A204.1 (cell line): Measurements from ENCODE around the gene STRBP.
"Not testable (repeated sequence)": the region's sequence is repeated elsewhere in the genome, so short reads cannot be mapped to it uniquely, and the experiment has no call there.

Experiments
- FAIRE-seq: peaks from 2 replicates; lab custom pipeline; 2012; peaks lifted over from hg19 to GRCh38; lab: Jason Lieb, UNC

STRBP gene

GRCh38 chr9:123191260-123191659 lies 77.1 kb downstream of the STRBP start:
- no peak for FAIRE-seq

- FAIRE-seq: no peak
These were observed 81.3 kb downstream of the STRBP start for GRCh38 chr9:123187131-123187530.

GRCh38 chr9:123186029-123186428 lies 82.4 kb downstream of the STRBP start:
- not testable (repeated sequence) for FAIRE-seq

- FAIRE-seq: no peak
These were observed 91.4 kb downstream of the STRBP start for GRCh38 chr9:123176949-123177348.

GRCh38 chr9:123175854-123176629 lies 92.3 kb downstream of the STRBP start:
- no peak for FAIRE-seq

GRCh38 chr9:123174887-123175518 lies 93.4 kb downstream of the STRBP start:
- FAIRE-seq: no peak

- FAIRE-seq: no peak
These were observed 94.3 kb downstream of the STRBP start for GRCh38 chr9:123174079-123174478.

GRCh38 chr9:123169926-123170325 lies 98.5 kb downstream of the STRBP start:
- no peak for FAIRE-seq

- no peak for FAIRE-seq
These were observed 99.8 kb downstream of the STRBP start for GRCh38 chr9:123168586-123168985.

- no peak for FAIRE-seq
These were observed 100.9 kb downstream of the STRBP start for GRCh38 chr9:123167474-123167873.

- FAIRE-seq: no peak
These were observed 102.6 kb downstream of the STRBP start for GRCh38 chr9:123165813-123166212.

- no peak for FAIRE-seq
These were observed 104.1 kb downstream of the STRBP start for GRCh38 chr9:123164285-123164684.

GRCh38 chr9:123162791-123163345 lies 105.5 kb downstream of the STRBP start:
- no peak for FAIRE-seq

GRCh38 chr9:123162360-123162759 lies 106.0 kb downstream of the STRBP start:
- FAIRE-seq: no peak

- FAIRE-seq: no peak
These were observed 111.2 kb downstream of the STRBP start for GRCh38 chr9:123157221-123157620.

- FAIRE-seq: no peak
These were observed 117.5 kb downstream of the STRBP start for GRCh38 chr9:123150708-123151503.

GRCh38 chr9:123149067-123149466 lies 119.3 kb downstream of the STRBP start:
- no peak for FAIRE-seq

GRCh38 chr9:123138163-123138562 lies 130.2 kb downstream of the STRBP start:
- no peak for FAIRE-seq

GRCh38 chr9:123135430-123135829 lies 133.0 kb downstream of the STRBP start:
- FAIRE-seq: no peak

- FAIRE-seq: no peak
These were observed 135.7 kb downstream of the STRBP start for GRCh38 chr9:123132696-123133095.

GRCh38 chr9:123131993-123132392 lies 136.4 kb downstream of the STRBP start:
- no peak for FAIRE-seq

GRCh38 chr9:123131258-123131657 lies 137.1 kb downstream of the STRBP start:
- FAIRE-seq: no peak

GRCh38 chr9:123129423-123129822 lies 139.0 kb downstream of the STRBP start:
- FAIRE-seq: no peak
